Mesothelial cell of epicardium (in vitro differentiated cells): ENCODE data around the gene LYL1. TPM values are rescaled to one million over a fixed set of nuclear protein-coding genes. Genes with fewer than 3 reads are reported as not detected.

Experiments used
- DNase-seq, 2 experiments: peaks; one replicate each; pipeline ENCODE4 v3.0.0; 2021; ENCODE audit warnings: low spot score in 2 of 2; ENCODE audit not compliant: unreplicated experiment in 2 of 2
- H3K27ac Mint-ChIP-seq: 2 replicates; pipeline ENCODE4 v1.8.0; 2021; ENCODE audit warnings: mixed read lengths
- H3K27me3 Mint-ChIP-seq: 2 replicates; pipeline ENCODE4 v1.8.0; 2021; ENCODE audit warnings: low read depth, mixed read lengths
- H3K36me3 Mint-ChIP-seq: 2 replicates; pipeline ENCODE4 v1.8.0; 2021; ENCODE audit warnings: mixed read lengths
- H3K4me1 Mint-ChIP-seq: 2 replicates; pipeline ENCODE4 v1.8.0; 2021; ENCODE audit warnings: mixed read lengths
- H3K4me3 Mint-ChIP-seq: 2 replicates; pipeline ENCODE4 v1.8.0; 2021; ENCODE audit warnings: mild to moderate bottlenecking, moderate library complexity, mixed read lengths
- H3K9me3 Mint-ChIP-seq: 2 replicates; pipeline ENCODE4 v1.8.0; 2021; ENCODE audit warnings: mixed read lengths
- CTCF ChIP-seq: fragments of 200-600 bp; sonication (generic); IDR thresholded peaks from one replicate; pipeline ENCODE4 v1.5.0; 2021; ENCODE audit warnings: antibody characterized with exemption; ENCODE audit not compliant: unreplicated experiment
- total RNA-seq: library from RNA; stranded (reverse); gene quantifications from 3 replicates; pipeline ENCODE4 v1.2.1, GENCODE V29; 2021

Gene LYL1
- total RNA-seq, 1 donor from 2014 or later = 4.0 TPM

DNA sequence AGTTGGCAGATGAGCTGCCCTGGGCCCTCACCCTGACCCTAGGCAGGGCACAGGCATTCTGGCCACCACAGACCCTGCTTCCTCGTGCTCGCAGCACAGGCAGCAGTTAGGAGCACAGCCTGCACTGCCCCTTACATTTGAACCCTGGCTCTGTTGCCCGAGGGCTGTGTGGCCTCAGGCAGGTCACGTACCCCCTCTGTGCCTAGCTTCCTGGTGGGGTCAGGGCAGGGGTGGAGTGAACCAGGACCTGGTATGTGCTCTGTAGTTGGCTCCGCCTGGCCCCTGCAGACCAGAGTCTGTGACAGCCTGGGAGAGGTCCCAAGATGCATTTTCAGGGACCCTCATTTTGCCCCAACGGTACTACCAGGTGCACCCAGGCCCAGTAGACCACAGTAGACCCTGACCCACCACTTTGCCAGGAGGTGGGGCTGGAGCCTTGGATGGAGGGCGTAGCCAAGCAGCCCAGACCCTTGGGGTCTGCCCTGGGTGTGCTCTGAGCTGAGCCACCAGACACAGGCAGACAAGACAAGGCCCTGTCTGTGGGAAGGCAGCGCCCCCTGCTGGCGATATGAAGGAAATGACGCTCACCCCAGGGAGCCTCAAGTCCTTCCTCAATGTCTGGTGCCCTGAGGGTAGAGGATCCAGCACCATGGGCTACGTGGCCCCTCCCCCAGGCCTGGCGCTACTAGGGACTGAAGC, 9.1 kb downstream of the LYL1 start:
- no peak overlapping the region for H3K4me3 Mint-ChIP-seq

GRCh38 chr19:13092606-13093235, 9.9 kb downstream of the LYL1 start:
- peaks cover 41% of the 10 kb centered on the region for H3K27me3 Mint-ChIP-seq

More for the DNA sequence above, 9.1 kb downstream of the LYL1 start:
- H3K27ac Mint-ChIP-seq = no peak overlapping the region
- H3K36me3 Mint-ChIP-seq = peaks cover 3% of the 10 kb centered on the region
- H3K4me1 Mint-ChIP-seq = peaks cover 56% of the 10 kb centered on the region
- peaks cover 45% of the 10 kb centered on the region for H3K27me3 Mint-ChIP-seq
- peak; percentile 99 for TF ChIP-seq CTCF
- H3K9me3 Mint-ChIP-seq = no peaks in the 10 kb centered on the region
- peak; percentile 73 to 87 for DNase-seq

GRCh38 chr19:13092158-13092543, 10.5 kb downstream of the LYL1 start:
- Mint-ChIP-seq H3K27me3 (peaks cover 38% of the 10 kb centered on the region), H3K9me3 (no peaks in the 10 kb centered on the region), H3K36me3 (peaks cover 5% of the 10 kb centered on the region), H3K4me1 (peaks cover 52% of the 10 kb centered on the region), H3K4me3 (peak overlapping the region; percentile 39), H3K27ac (peak overlapping the region; percentile 95)
- no peak for TF ChIP-seq CTCF
- no peak for DNase-seq

More at GRCh38 chr19:13092606-13093235, 9.9 kb downstream of the LYL1 start:
- DNase-seq = no peak
- peaks cover 52% of the 10 kb centered on the region for H3K4me1 Mint-ChIP-seq
- peak overlapping the region; percentile 95 for H3K27ac Mint-ChIP-seq
- H3K36me3 Mint-ChIP-seq = peaks cover 5% of the 10 kb centered on the region
- no peak for TF ChIP-seq CTCF
- no peak overlapping the region for H3K4me3 Mint-ChIP-seq
- H3K9me3 Mint-ChIP-seq = no peaks in the 10 kb centered on the region

DNA sequence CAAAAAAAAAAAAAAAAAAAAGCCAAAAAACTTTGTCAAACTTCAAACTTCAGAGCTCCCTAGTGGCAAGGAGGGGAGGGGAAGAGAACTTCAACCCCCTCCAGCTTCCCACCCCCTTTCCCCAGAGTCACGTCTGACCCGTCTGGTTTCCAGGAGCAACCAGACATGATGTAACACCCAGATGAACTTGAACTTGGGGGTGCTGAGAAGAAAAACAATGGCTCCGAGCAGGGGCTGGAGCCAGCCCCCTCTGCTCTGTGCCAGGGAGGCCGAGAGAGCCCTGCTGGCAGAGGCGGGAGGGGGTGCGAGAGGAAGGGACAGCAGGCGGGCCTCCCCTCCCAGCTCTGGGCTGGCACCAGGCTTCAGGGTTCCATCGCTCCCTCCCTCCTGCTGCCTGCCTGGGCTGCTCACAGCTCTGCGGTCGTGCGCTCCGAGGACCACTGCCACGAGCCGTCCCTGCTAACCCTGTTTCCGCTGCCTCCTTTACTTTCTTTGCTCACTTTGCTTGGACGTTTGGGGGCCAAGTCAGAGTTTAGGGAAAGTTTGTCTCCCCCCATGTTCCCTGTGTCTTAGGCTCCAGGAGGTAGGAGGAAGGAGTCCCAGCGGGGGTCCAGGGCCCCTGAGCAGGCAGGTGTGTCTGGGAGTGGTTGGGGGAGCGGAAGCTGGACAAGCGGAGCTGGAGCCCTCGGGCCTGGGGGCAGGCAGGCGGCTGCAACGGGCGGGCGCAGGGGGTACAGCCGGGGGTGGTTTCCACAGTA, 11.1 kb downstream of the LYL1 start:
- DNase-seq = peak in 1 of 2 experiments; percentile 66
- peaks cover 5% of the 10 kb centered on the region for H3K36me3 Mint-ChIP-seq
- TF ChIP-seq CTCF = no peak
- H3K27me3 Mint-ChIP-seq = peaks cover 37% of the 10 kb centered on the region
- H3K4me3 Mint-ChIP-seq = peak overlapping the region; percentile 39
- H3K4me1 Mint-ChIP-seq = peaks cover 49% of the 10 kb centered on the region
- H3K27ac Mint-ChIP-seq = peak overlapping the region; percentile 95
- no peaks in the 10 kb centered on the region for H3K9me3 Mint-ChIP-seq

GRCh38 chr19:13090511-13091231, 12.0 kb downstream of the LYL1 start:
- Mint-ChIP-seq H3K4me1 (peaks cover 42% of the 10 kb centered on the region), H3K27me3 (peaks cover 35% of the 10 kb centered on the region), H3K9me3 (no peaks in the 10 kb centered on the region), H3K27ac (peak overlapping the region; percentile 95), H3K4me3 (no peak overlapping the region), H3K36me3 (peaks cover 5% of the 10 kb centered on the region)
- no peak for TF ChIP-seq CTCF
- DNase-seq = no peak
